Measurements from ENCODE around the gene FXYD1.

- TF ChIP-seq, protein P1, sequence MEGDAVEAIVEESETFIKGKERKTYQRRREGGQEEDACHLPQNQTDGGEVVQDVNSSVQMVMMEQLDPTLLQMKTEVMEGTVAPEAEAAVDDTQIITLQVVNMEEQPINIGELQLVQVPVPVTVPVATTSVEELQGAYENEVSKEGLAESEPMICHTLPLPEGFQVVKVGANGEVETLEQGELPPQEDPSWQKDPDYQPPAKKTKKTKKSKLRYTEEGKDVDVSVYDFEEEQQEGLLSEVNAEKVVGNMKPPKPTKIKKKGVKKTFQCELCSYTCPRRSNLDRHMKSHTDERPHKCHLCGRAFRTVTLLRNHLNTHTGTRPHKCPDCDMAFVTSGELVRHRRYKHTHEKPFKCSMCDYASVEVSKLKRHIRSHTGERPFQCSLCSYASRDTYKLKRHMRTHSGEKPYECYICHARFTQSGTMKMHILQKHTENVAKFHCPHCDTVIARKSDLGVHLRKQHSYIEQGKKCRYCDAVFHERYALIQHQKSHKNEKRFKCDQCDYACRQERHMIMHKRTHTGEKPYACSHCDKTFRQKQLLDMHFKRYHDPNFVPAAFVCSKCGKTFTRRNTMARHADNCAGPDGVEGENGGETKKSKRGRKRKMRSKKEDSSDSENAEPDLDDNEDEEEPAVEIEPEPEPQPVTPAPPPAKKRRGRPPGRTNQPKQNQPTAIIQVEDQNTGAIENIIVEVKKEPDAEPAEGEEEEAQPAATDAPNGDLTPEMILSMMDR (conservative IDR thresholded peaks at IDR 0.05; ENCODE audit: low read length), result no peak
- TF ChIP-seq EZH2phosphoT487 (IDR thresholded peaks at IDR 0.05; ENCODE audit: borderline replicate concordance, low read depth, low read length), result no peak
These were observed 25.5 kb upstream of the FXYD1 start for GRCh38 chr19:35112995-35113688.
